Measurements from ENCODE around the gene NDEL1. TPM values are rescaled to one million over a fixed set of nuclear protein-coding genes. Genes with fewer than 3 reads are reported as not detected.

Gene NDEL1
- total and polyA plus RNA-seq, 7 donors: 24.6 to 79.2 (median 37.7) TPM

DNA sequence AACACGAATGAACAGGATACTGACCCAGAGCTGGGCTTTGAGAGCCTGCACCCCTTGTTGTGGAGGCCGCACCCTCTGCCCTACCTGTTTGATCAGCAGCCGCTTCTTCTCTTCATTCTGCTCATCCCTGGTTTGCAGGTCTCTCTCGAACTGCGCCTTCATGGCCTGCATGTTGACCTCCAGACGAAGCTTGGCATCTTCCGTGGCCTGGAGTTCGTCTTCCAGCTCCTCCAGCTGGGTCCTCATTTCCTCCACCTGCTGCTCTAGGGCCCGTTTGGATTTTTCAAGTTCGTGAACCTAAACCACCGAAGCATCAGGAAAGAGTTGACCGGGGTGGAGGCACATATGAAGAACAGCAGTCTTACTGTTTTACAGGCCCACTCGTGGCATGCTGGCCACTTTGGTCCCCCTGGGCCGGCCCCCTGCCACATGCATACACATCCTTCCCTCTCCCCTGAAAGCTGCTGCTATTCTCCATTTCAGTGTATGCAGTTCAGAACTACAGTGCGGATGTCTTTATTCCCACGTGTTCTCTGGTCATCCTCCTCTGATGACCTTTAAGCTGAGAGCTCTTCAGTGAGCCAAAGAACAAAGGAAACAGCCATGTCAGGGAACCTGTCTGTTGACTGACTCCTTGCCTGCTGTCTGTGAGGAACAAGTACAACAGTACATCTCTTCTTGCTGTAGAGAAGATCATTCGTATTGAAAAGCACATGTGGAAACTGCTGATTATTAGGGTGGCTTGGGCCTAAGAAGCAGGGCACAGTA is 54.8 kb downstream of the NDEL1 start:
- intact Hi-C loops (cut with DNase I): no loop called here
- Histone ChIP-seq H3K4me3 (no peak overlapping the region), H3K4me1 (no peaks in the 10 kb centered on the region), H3K9me3 (no peaks in the 10 kb centered on the region), H3K27me3 (ENCODE audit: insufficient read depth in 3 of 3, low read length in 2 of 3) (no peaks in the 10 kb centered on the region), H3K36me3 (ENCODE audit: insufficient read depth in 1 of 2, low read depth in 1 of 2) (peaks cover 0 to 19% of the 10 kb centered on the region in 2 donors), H3K27ac (no peak overlapping the region)
- no peak for ATAC-seq
- DNase-seq: no peak
- TF ChIP-seq, protein P1, sequence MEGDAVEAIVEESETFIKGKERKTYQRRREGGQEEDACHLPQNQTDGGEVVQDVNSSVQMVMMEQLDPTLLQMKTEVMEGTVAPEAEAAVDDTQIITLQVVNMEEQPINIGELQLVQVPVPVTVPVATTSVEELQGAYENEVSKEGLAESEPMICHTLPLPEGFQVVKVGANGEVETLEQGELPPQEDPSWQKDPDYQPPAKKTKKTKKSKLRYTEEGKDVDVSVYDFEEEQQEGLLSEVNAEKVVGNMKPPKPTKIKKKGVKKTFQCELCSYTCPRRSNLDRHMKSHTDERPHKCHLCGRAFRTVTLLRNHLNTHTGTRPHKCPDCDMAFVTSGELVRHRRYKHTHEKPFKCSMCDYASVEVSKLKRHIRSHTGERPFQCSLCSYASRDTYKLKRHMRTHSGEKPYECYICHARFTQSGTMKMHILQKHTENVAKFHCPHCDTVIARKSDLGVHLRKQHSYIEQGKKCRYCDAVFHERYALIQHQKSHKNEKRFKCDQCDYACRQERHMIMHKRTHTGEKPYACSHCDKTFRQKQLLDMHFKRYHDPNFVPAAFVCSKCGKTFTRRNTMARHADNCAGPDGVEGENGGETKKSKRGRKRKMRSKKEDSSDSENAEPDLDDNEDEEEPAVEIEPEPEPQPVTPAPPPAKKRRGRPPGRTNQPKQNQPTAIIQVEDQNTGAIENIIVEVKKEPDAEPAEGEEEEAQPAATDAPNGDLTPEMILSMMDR (IDR thresholded peaks at IDR 0.05): no peak
- 83 to 85% (median 84%) methylated on average over 17 of the region's 17 CpGs for WGBS, 3 donors

DNA sequence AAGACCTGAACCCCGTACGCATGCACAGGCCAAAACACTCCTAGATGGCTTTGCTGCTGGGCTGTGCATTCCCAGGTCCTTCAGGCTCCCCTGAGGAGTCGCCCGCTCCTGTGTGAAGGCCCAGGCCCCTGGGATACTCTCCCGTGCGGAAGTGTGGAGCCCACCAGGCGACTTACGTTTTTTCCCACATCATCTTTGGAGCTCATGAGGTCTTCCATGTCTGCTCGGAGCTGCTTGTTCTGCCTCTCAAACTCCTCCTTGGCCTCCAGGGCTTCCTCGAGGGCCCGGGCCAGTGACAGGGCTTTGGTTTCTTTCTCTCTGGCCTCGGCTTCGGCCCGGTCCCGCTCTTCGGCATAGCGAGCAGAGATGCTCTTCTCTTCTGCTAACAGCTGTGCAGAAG is 56.4 kb downstream of the NDEL1 start:
- H3K27ac ChIP-seq: no peak overlapping the region
- no peak for ATAC-seq
- 94 to 96% (median 95%) methylated on average over 17 of the region's 17 CpGs for WGBS, 3 donors
- no peaks in the 10 kb centered on the region for H3K27me3 ChIP-seq (ENCODE audit: insufficient read depth in 3 of 3, low read length in 2 of 3)
- H3K36me3 ChIP-seq (ENCODE audit: insufficient read depth in 1 of 2, low read depth in 1 of 2): peaks cover 0 to 19% of the 10 kb centered on the region in 2 donors
- H3K4me1 ChIP-seq: no peaks in the 10 kb centered on the region
- DNase-seq: no peak
- intact Hi-C loops (cut with DNase I): no loop called here
- no peak overlapping the region for H3K4me3 ChIP-seq
- TF ChIP-seq, protein P1 (IDR thresholded peaks at IDR 0.05): no peak
- H3K9me3 ChIP-seq: no peaks in the 10 kb centered on the region

DNA sequence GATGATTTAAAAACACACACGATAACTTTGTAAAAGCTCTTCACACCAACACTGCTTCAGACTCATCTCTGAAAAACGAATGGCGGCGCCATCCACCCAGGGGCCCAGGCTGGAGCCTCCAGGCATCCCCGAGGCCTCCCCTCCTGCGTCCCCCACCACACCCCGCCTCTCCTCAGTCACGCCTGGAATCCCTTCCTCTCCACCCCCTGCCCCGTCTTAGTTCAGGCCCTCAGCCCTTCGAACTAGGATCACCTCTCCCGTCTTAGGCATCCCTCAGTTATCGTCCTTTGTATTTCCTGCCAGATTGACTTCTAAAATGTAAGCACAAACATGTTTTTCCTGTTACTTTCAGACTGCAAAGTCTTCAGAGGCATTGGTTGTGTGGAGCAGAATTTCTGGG is 58.3 kb downstream of the NDEL1 start:
- Histone ChIP-seq H3K27ac (no peak overlapping the region), H3K4me3 (no peak overlapping the region), H3K9me3 (no peaks in the 10 kb centered on the region), H3K27me3 (ENCODE audit: insufficient read depth in 3 of 3, low read length in 2 of 3) (no peaks in the 10 kb centered on the region), H3K4me1 (no peaks in the 10 kb centered on the region), H3K36me3 (ENCODE audit: insufficient read depth in 1 of 2, low read depth in 1 of 2) (peaks cover 0 to 29% of the 10 kb centered on the region in 2 donors)
- ATAC-seq: no peak
- DNase-seq: no peak
- 85 to 92% (median 89%) methylated on average over 12 of the region's 12 CpGs for WGBS, 3 donors
- intact Hi-C loops (cut with DNase I): no loop called here
- TF ChIP-seq, protein P1 (IDR thresholded peaks at IDR 0.05): no peak

DNA sequence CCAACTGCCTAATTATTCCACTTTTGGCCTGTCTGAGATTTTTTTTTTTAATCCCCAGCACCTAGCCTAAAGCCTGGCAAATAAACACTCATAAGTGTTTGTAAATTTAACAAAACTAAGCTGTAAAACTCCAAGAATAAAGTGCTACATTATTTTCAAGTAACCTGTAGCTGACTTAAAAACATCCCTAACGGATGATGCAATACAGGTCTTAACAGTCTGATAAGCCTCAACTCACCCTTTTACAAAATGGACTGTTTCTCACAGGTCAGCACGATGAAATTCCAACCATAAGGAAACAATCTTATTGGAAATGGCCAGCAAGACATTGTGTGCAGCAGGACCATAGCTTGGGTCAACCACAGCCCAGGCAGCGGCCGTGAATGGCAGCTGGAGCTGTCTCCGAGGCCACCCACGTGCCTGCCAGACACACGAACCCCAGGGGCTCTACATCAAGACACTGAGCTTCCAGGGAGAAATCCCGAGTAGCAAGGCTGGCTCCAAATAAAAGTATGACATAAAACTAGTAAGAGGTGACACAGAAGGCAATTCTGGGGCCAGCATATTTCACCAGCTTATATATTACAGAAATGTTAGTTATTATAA is 58.9 kb downstream of the NDEL1 start:
- WGBS, 3 donors: 81 to 88% (median 85%) methylated on average over 8 of the region's 8 CpGs
- H3K36me3 ChIP-seq (ENCODE audit: insufficient read depth in 1 of 2, low read depth in 1 of 2): peaks cover 2 to 30% of the 10 kb centered on the region in 2 donors

More for the DNA sequence above, 58.9 kb downstream of the NDEL1 start:
- Histone ChIP-seq H3K4me3 (no peak overlapping the region), H3K27me3 (ENCODE audit: insufficient read depth in 3 of 3, low read length in 2 of 3) (no peaks in the 10 kb centered on the region), H3K27ac (no peak overlapping the region), H3K4me1 (no peaks in the 10 kb centered on the region), H3K9me3 (no peaks in the 10 kb centered on the region)
- intact Hi-C loops (cut with DNase I): no loop called here
- TF ChIP-seq, protein P1 (IDR thresholded peaks at IDR 0.05): no peak
- ATAC-seq (no peak), DNase-seq (no peak)
